Muscle layer of duodenum (tissue), 2 donors: ENCODE data around the gene DLG3.

ENCODE experiments used
- H3K27ac ChIP-seq: one replicate; pipeline ENCODE4 v1.7.0; 2013; ENCODE audit warnings: mild to moderate bottlenecking, low read length
- H3K27me3 ChIP-seq: one replicate; pipeline ENCODE4 v1.7.0; 2013; ENCODE audit warnings: low read depth, mild to moderate bottlenecking, control low read depth, low read length
- H3K36me3 ChIP-seq, 2 donors: one replicate each; pipeline ENCODE4 v1.7.0; 2013; ENCODE audit warnings: low read length in 2 of 2, control low read depth in 1 of 2, mild to moderate bottlenecking in 1 of 2; ENCODE audit not compliant: insufficient read depth in 2 of 2, control insufficient read depth in 1 of 2
- H3K4me1 ChIP-seq, 2 donors: one replicate each; pipeline ENCODE4 v1.7.0; 2013; ENCODE audit warnings: low read length in 2 of 2, mild to moderate bottlenecking in 2 of 2, control low read depth in 1 of 2, moderate library complexity in 1 of 2; ENCODE audit not compliant: insufficient read depth in 2 of 2, control insufficient read depth in 1 of 2
- H3K4me3 ChIP-seq, 2 donors: one replicate each; pipeline ENCODE4 v1.7.0; 2013; ENCODE audit warnings: low read length in 2 of 2, low read depth in 1 of 2, mild to moderate bottlenecking in 1 of 2
- H3K9me3 ChIP-seq, 2 donors: one replicate each; pipeline ENCODE4 v1.7.0; 2013; ENCODE audit warnings: low read length in 2 of 2, control low read depth in 1 of 2, mild to moderate bottlenecking in 1 of 2; ENCODE audit not compliant: control insufficient read depth in 1 of 2
- donor health status: healthy.

Gene DLG3

GRCh38 chrX:70535198-70535597 lies 90.6 kb downstream of the DLG3 start:
- Histone ChIP-seq H3K9me3 (no peaks in the 10 kb centered on the region), H3K4me1 (no peaks in the 10 kb centered on the region), H3K4me3 (no peak overlapping the region), H3K36me3 (no peaks in the 10 kb centered on the region), H3K27me3 (no peaks in the 10 kb centered on the region), H3K27ac (no peak overlapping the region)

- no peak overlapping the region for H3K4me3 ChIP-seq
- no peaks in the 10 kb centered on the region for H3K36me3 ChIP-seq
- no peaks in the 10 kb centered on the region for H3K9me3 ChIP-seq
- H3K27me3 ChIP-seq = no peaks in the 10 kb centered on the region
- H3K27ac ChIP-seq = no peak overlapping the region
- H3K4me1 ChIP-seq = no peaks in the 10 kb centered on the region
Observed at GRCh38 chrX:70549429-70549828, 104.8 kb downstream of the DLG3 start.

- Histone ChIP-seq H3K27me3 (no peaks in the 10 kb centered on the region), H3K4me1 (no peaks in the 10 kb centered on the region), H3K27ac (no peak overlapping the region), H3K4me3 (no peak overlapping the region), H3K36me3 (no peaks in the 10 kb centered on the region), H3K9me3 (no peaks in the 10 kb centered on the region)
Observed at GRCh38 chrX:70552130-70552704, 107.6 kb downstream of the DLG3 start.

- Histone ChIP-seq H3K4me3 (no peak overlapping the region), H3K27me3 (no peaks in the 10 kb centered on the region), H3K4me1 (no peaks in the 10 kb centered on the region), H3K27ac (no peak overlapping the region), H3K36me3 (no peaks in the 10 kb centered on the region), H3K9me3 (no peaks in the 10 kb centered on the region)
Observed at GRCh38 chrX:70553516-70553915, 108.9 kb downstream of the DLG3 start.

- Histone ChIP-seq H3K4me1 (no peaks in the 10 kb centered on the region), H3K27ac (no peak overlapping the region), H3K9me3 (no peaks in the 10 kb centered on the region), H3K36me3 (no peaks in the 10 kb centered on the region), H3K27me3 (no peaks in the 10 kb centered on the region), H3K4me3 (no peak overlapping the region)
Observed at GRCh38 chrX:70554081-70554480, 109.4 kb downstream of the DLG3 start.

- Histone ChIP-seq H3K4me3 (no peak overlapping the region), H3K27me3 (no peaks in the 10 kb centered on the region), H3K9me3 (no peaks in the 10 kb centered on the region), H3K36me3 (no peaks in the 10 kb centered on the region), H3K27ac (no peak overlapping the region), H3K4me1 (no peaks in the 10 kb centered on the region)
Observed at GRCh38 chrX:70554523-70554922, 109.9 kb downstream of the DLG3 start.

GRCh38 chrX:70554948-70555347 lies 110.3 kb downstream of the DLG3 start:
- Histone ChIP-seq H3K36me3 (no peaks in the 10 kb centered on the region), H3K9me3 (no peaks in the 10 kb centered on the region), H3K27me3 (no peaks in the 10 kb centered on the region), H3K27ac (no peak overlapping the region), H3K4me1 (no peaks in the 10 kb centered on the region), H3K4me3 (no peak overlapping the region)
